HG03575 (cell line): ENCODE results near the gene IL36B.
"Not testable (repeated sequence)": the region's sequence is repeated elsewhere in the genome, so short reads cannot be mapped to it uniquely, and the experiment has no call there.

Experiments
- ATAC-seq: cut with Tn5 transposase; IDR thresholded peaks from one replicate; pipeline ENCODE4 v1.9.1; 2021; ENCODE audit not compliant: unreplicated experiment, insufficient number of reproducible peaks, low FRiP score; ENCODE audit errors: extremely low read depth

The IL36B gene

GRCh38 chr2:113052396-113052917, at the start of gene IL36B:
IL36B (minus strand) TSS chr2:113052867.
- ATAC-seq: no peak

- no peak for ATAC-seq
Measured at GRCh38 chr2:113102133-113102532, 49.5 kb upstream of the IL36B start.

DNA sequence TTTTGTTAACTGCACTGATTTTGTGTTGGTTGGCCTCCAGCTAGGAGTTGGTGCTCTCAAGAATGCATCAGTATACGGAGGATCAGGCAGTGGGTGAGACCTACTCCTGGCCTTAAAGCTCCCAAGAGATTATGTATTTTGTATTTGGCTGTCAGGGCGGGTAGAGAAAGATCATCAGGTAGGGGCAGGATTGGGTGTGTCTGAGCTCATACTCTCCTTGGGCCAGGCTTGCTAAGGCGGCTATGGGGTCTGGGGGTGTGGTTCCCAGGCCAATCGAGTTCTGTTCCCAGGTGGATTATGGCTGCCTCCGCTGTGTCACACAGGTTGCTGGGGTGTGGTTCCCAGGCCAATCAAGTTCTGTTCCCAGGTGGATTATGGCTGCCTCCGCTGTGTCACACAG, 45.9 kb upstream of the IL36B start:
- ATAC-seq: no peak

- no peak for ATAC-seq
Measured at GRCh38 chr2:113098041-113098440, 45.4 kb upstream of the IL36B start.

GRCh38 chr2:113096842-113097618, 44.4 kb upstream of the IL36B start:
- not testable (repeated sequence) for ATAC-seq

DNA sequence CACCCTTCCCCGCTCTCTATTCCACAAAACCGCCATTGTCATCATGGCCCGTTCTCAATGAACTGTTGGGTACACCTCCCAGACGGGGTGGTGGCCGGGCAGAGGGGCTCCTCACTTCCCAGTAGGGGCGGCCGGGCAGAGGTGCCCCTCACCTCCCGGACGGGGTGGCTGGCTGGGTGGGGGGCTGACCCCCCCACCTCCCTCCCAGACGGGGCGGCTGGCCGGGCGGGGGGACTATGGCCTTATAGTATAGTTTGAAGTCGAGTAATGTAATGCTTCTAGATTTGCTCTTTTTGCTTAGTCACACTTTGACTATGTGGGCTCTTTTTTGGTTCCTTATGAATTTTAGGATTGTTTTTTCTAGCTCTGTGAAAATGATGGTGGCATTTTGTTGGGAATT, 43.6 kb upstream of the IL36B start:
- ATAC-seq: not testable (repeated sequence)

GRCh38 chr2:113093613-113093977, 40.9 kb upstream of the IL36B start:
- ATAC-seq: no peak

- no peak for ATAC-seq
Measured at GRCh38 chr2:113092864-113093612, 40.4 kb upstream of the IL36B start.

DNA sequence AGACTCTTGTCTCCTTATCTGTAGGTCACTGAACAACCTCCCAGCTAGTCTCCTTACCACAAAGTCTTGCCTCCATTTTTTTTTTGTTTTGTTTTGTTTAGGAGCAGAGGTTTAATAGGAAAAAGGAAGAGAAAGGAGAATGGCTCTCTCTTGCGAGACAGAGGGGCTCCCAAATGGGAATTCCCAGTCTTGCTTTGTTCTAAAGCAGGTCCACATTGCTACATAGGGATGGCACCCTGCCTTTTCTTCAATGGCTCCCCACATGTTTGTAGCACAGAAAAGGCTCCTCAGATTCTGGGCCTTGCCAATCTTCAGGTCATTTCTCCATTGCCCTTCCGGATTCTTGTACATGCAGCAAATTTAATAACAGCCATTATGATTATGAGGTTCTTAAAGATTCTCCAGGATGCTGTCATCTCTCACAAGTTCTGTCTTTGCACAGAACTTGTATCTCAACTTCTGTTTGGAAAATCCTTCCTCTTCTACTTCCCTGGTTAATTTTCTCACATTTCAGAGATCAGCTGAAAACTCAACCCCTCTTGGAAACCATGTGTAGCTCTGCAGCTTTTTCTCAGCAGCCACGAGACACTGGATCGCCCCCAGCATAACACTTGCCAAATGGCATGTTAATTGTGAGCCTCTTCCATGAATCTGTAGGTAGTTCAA, 38.7 kb upstream of the IL36B start:
- no peak for ATAC-seq

GRCh38 chr2:113089916-113090315, 37.2 kb upstream of the IL36B start:
- no peak for ATAC-seq

GRCh38 chr2:113088213-113088992, 35.7 kb upstream of the IL36B start:
- ATAC-seq: no peak

DNA sequence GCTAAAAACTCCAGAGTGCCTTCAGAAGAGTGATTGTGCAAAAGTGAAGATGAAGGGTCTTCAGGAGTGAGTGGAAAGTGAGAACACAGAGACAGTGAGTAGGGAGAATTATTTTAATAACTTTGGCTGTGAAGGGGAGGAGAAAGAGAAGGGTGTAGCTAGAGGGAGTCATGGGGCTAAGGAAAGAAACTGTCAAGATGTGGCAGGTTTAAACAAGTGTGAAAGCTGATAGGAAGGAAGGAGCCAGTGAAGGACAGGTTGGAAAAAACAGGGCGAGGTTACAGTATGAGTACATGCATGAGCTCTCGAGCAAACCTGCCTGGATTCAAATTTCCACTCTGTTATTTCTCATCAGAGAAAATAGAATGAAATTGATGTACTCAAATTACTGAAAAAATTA, 32.9 kb upstream of the IL36B start:
- no peak for ATAC-seq

DNA sequence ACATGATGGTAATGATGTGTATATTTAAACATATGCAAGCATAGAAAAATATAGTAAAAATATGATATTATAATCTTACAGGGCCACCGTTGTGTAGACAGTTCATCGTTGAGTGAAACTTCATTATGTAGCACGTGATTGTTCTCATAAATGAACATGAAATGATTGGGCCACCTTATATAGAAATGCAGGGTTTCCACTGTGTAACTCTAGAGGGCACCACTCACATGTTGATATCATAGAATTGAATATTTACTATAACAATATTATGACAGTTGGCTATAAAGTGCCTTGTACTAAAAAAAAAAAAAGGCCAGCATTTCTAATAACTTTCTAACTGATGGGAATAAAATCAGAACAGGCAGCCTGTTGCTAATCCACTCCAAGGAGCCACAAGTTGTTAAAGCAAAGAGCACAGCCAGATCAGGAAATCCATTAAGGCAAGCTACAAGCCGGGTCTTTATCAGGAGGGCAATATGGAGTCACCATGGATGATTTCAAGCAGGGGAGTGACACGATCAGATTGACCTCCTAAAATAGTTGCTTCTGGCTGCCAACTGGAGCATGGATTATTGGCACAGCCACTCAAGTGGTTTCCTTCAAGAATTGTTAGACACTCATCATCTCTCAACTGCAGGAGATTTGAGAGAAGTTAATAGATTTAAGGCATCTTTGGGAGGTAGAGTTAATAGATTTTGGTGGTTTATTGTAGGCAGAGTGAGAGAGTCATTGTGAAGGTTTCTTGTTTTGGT, 31.8 kb upstream of the IL36B start:
- no peak for ATAC-seq

DNA sequence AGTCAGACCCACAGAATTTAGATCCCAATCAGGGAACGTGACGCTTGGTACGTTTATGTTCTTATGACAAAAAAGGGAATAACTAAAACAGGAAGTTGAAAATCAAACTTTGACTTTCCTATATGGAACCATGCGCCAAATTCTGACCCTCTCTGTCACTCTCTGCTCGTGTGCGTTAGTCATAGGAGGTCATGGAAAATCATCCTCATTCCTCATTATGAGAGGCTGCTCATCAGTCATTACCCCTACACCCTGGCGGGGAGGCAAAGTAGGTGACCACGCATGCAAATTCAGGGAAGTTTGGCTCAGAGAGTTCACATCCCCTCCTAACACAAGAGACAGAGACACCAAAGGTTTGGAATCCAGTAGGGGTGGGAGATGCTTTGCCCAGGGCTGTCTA, 30.6 kb upstream of the IL36B start:
- no peak for ATAC-seq

GRCh38 chr2:113081488-113082210, 29.0 kb upstream of the IL36B start:
- ATAC-seq: no peak

GRCh38 chr2:113080134-113080533, 27.5 kb upstream of the IL36B start:
- no peak for ATAC-seq

- ATAC-seq: no peak
Measured at GRCh38 chr2:113079131-113079530, 26.5 kb upstream of the IL36B start.

- no peak for ATAC-seq
Measured at GRCh38 chr2:113078350-113078839, 25.7 kb upstream of the IL36B start.
